Spleen (tissue), 11 donors: Measurements from ENCODE around the gene ANKRD35. TPM values are rescaled to one million over a fixed set of nuclear protein-coding genes. Genes with fewer than 3 reads are reported as not detected.
A peak's percentile ranks its signal among the peaks of the same experiment; 100 is the strongest.
"Not testable (repeated sequence)": the region's sequence is repeated elsewhere in the genome, so short reads cannot be mapped to it uniquely, and the experiment has no call there.

Experiments used
- DNase-seq: peaks from one replicate; pipeline ENCODE4 v3.0.0-alpha.2; 2020
- H3K27ac ChIP-seq, 8 donors: fragments of 200-600 bp; sonication (generic) in 7 of 8; 1 replicate in 4 of 8; 2 replicates in 4 of 8; pipeline versions ENCODE4 v1.5.0 to v1.8.0; 2016 to 2021; ENCODE audit warnings: inconsistent platforms in 4 of 8, mild to moderate bottlenecking in 4 of 8, moderate library complexity in 1 of 8
- H3K27me3 ChIP-seq, 7 donors: fragments of 200-600 bp; sonication (generic) in 6 of 7; replicated peaks in 1 of 7; 1 replicate in 4 of 7; 2 replicates in 3 of 7; pipeline versions ENCODE4 v1.5.0 to v1.8.0; 2016 to 2021; ENCODE audit warnings: inconsistent platforms in 3 of 7, mild to moderate bottlenecking in 1 of 7
- H3K36me3 ChIP-seq, 6 donors: fragments of 200-600 bp; sonication (generic) in 5 of 6; 1 replicate in 4 of 6; 2 replicates in 2 of 6; pipeline versions ENCODE4 v1.5.0 to v1.8.0; 2016 to 2021; ENCODE audit warnings: inconsistent platforms in 2 of 6
- H3K4me1 ChIP-seq, 6 donors: fragments of 200-600 bp; sonication (generic) in 5 of 6; 1 replicate in 3 of 6; 2 replicates in 3 of 6; pipeline versions ENCODE4 v1.5.0 to v1.8.0; 2016 to 2021; ENCODE audit warnings: inconsistent platforms in 3 of 6
- H3K4me3 ChIP-seq, 8 donors: fragments of 200-600 bp; sonication (generic) in 7 of 8; 1 replicate in 4 of 8; 2 replicates in 4 of 8; pipeline versions ENCODE4 v1.5.0 to v1.8.0; 2016 to 2021; ENCODE audit warnings: inconsistent platforms in 4 of 8, mild to moderate bottlenecking in 4 of 8, moderate library complexity in 2 of 8
- H3K9me3 ChIP-seq, 8 donors: fragments of 200-600 bp; sonication (generic) in 7 of 8; 1 replicate in 4 of 8; 2 replicates in 4 of 8; pipeline versions ENCODE4 v1.5.0 to v1.8.0; 2016 to 2021; ENCODE audit warnings: inconsistent platforms in 4 of 8
- POLR2A ChIP-seq, 3 donors: fragments of 450-650 bp; IDR thresholded peaks; one replicate each; pipeline ENCODE4 v1.5.1; 2017; ENCODE audit warnings: antibody characterized with exemption in 3 of 3, mild to moderate bottlenecking in 1 of 3
- POLR2AphosphoS5 ChIP-seq, 3 donors: sonication (generic); formaldehyde crosslinking; IDR thresholded peaks; one replicate each; pipeline ENCODE4 v1.5.1; 2017; ENCODE audit warnings: antibody characterized with exemption in 3 of 3
- WGBS, 5 donors: extraction: QIAGEN DNeasy Blood & Tissue Kit in 3 of 5; methylation state at CpG; one replicate each; pipeline versions ENCODE4 v1.1.5 to v1.1.7; 2013 to 2018; 5-methylcytosine and 5-hydroxymethylcytosine counted together
- intact Hi-C: fragments of 100-400 bp; cut with DNase I; formaldehyde crosslinking; loops from one replicate; pipeline ENCODE4 v1.15.0; 2023; ENCODE audit warnings: low total_unique reads
- polyA plus RNA-seq, 3 donors: library from polyadenylated mRNA; stranded (reverse); fragments of 200-250 nt; gene quantifications; one replicate each; pipeline ENCODE4 v1.2.1, GENCODE V29; 2013
- total RNA-seq, 7 donors: library from RNA; depleted of rRNA in 3 of 7; stranded (reverse); fragments of >200 nt in 3 of 7; fragmentation: NEBNext Ultra II Directional in 4 of 7; extraction: Animal tissue kit (Norgen Biotek cat#: 25700) in 4 of 7; gene quantifications; one replicate each; pipeline versions ENCODE4 v1.1.0 to v1.2.1, GENCODE V29; 2016 to 2021
- TF ChIP-seq, protein P1 (sequence below), 11 experiments: fragments of 200-600 bp in 7 of 11; fragments of 450-650 bp in 4 of 11; sonication (generic) in 4 of 11; IDR thresholded peaks in 8 of 11; conservative IDR thresholded peaks in 3 of 11; 1 replicate in 7 of 11; 2 replicates in 4 of 11; pipeline versions ENCODE4 v1.4.0 to v1.8.0; 2016 to 2021; ENCODE audit warnings: antibody characterized with exemption in 11 of 11, inconsistent platforms in 4 of 11, mild to moderate bottlenecking in 1 of 11
- donor health status: healthy with polysubstance abuse.
- donor health status: DM: no; HTN: no; CAD: no; lungs with moderate emphysema.
- donor health status: DM: no; HTN: no; CAD: no.
- donor health status: Bipolar disorder and iron deficiency.
- donor health status: healthy.
- donor health status: DM: no; HTN: no; CAD: no.
- donor health status: DM: yes; HTN: yes; CAD: no.

ANKRD35 gene
- total and polyA plus RNA-seq, 10 donors = 0.26 to 1.3 (median 0.49) TPM

DNA sequence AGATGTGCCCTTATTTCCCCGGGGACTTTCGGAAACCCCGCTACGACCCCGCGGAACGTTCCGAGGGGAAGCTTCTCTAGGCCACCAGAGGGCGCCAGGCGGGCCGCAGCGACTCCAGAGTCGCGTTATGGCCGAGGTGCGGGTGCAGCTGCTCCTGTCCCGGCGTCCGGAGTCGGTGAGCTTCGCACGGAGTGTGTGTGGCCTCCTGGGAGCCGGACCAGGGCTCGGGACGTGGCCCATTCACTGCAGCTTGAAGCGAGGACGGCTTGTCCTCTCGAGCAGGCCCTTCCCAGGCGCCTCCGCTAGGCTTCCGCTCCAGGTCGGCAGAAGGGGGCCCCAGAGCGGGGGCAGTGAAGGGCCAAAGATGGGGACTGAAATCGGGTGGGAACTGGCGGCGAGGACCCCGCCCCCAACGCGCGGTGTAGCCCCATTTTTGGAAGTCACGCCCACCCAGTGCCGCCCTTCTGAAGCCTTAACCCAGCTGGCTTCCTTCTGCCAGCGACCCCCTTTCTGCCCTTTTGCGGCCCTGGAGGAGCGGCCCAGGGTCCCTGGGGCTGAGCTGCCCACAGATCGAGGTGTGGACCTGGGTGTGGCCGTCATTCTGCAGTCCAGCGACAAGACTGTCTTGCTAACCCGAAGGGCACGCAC, 40.0 kb downstream of the ANKRD35 start, which contains the start of gene NUDT17:
TSS of gene NUDT17 (plus strand) at position 117 of the 648 bp plus-strand sequence. CDS start at position 128, 11 bp downstream.
- Histone ChIP-seq H3K4me3 (peak within 1 kb of the TSS; percentile 42 to 75 (median 54)), H3K9me3 (no peaks in the 10 kb centered on the region), H3K4me1 (peaks cover 10 to 27% (median 20%) of the 10 kb centered on the region in 6 donors), H3K27ac (peak within 1 kb of the TSS; percentile 73 to 90 (median 86)), H3K27me3 (no peaks in the 10 kb centered on the region), H3K36me3 (peaks cover 3 to 62% (median 45%) of the 10 kb centered on the region in 6 donors)
- peak; percentile 79 to 89 (median 82) for TF ChIP-seq POLR2AphosphoS5 (IDR thresholded peaks at IDR 0.05)
- TF ChIP-seq, protein P1, sequence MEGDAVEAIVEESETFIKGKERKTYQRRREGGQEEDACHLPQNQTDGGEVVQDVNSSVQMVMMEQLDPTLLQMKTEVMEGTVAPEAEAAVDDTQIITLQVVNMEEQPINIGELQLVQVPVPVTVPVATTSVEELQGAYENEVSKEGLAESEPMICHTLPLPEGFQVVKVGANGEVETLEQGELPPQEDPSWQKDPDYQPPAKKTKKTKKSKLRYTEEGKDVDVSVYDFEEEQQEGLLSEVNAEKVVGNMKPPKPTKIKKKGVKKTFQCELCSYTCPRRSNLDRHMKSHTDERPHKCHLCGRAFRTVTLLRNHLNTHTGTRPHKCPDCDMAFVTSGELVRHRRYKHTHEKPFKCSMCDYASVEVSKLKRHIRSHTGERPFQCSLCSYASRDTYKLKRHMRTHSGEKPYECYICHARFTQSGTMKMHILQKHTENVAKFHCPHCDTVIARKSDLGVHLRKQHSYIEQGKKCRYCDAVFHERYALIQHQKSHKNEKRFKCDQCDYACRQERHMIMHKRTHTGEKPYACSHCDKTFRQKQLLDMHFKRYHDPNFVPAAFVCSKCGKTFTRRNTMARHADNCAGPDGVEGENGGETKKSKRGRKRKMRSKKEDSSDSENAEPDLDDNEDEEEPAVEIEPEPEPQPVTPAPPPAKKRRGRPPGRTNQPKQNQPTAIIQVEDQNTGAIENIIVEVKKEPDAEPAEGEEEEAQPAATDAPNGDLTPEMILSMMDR (IDR thresholded peaks at IDR 0.05 in 8 of 11, conservative IDR thresholded peaks at IDR 0.05 in 3 of 11) = peak; percentile 73 to 93 (median 88)
- TF ChIP-seq POLR2A (IDR thresholded peaks at IDR 0.05) = no peak
- DNase-seq = peak; percentile 95
- 0 to 1% (median 1%) methylated on average over 34 to 50 of the region's 50 CpGs for WGBS, 5 donors
- intact Hi-C loops = loop anchor here (5.0 kb wide), 1 partner anchor 167 kb away; no protein-coding TSS in a partner anchor

DNA sequence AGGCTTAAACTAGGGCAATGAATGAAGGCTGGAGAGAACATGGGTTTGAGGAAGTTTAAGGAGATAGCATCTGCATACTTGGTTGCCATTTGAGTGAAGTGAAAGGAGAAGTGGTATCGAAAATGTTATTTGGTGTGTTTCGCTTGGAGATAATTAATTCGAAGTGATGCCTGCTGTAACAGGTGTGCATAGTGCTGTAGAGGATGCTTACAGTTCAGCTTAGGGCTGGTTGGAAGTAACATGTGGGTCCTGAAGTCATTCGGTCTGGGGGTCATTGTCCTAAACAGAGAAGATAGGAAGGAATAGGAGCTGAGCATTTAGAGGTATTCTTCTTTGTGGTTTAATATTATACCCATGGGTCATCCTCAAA, 40.5 kb downstream of the ANKRD35 start:
- TF ChIP-seq, protein P1 (IDR thresholded peaks at IDR 0.05 in 8 of 11, conservative IDR thresholded peaks at IDR 0.05 in 3 of 11) = no peak
- Histone ChIP-seq H3K4me3 (peak overlapping the region; percentile 42 to 75 (median 54)), H3K36me3 (peaks cover 3 to 62% (median 45%) of the 10 kb centered on the region in 6 donors), H3K4me1 (peaks cover 10 to 27% (median 20%) of the 10 kb centered on the region in 6 donors), H3K9me3 (no peaks in the 10 kb centered on the region), H3K27ac (peak overlapping the region; percentile 73 to 90 (median 86)), H3K27me3 (no peaks in the 10 kb centered on the region)
- 1 to 8% (median 4%) methylated on average over 4 of the region's 4 CpGs for WGBS, 5 donors
- intact Hi-C loops = loop anchor here (5.0 kb wide), 1 partner anchor 167 kb away; no protein-coding TSS in a partner anchor
- DNase-seq = no peak

DNA sequence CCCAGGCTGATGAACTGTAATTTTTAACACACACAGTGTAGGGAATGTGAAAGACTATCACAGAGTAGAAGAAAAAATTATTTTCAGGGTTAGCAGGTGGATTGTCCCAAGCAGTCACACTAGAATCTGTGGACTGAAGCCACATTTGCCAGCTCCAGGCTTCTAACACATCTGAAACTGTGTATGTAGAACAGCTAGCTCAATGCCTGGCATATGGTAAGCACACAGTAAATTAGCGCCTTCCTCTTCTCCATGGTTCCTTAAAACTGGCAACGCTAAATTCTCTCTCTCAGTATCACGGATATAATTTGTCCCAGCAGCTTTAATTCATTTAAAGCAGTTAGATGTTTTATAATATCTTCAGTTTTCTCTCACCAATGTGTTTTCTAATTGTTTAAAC, 42.6 kb downstream of the ANKRD35 start:
- 92 to 96% (median 93%) methylated on average over 3 of the region's 3 CpGs for WGBS, 5 donors
- no peaks in the 10 kb centered on the region for H3K27me3 ChIP-seq
- peaks cover 10 to 27% (median 20%) of the 10 kb centered on the region in 6 donors for H3K4me1 ChIP-seq
- peaks cover 3 to 62% (median 53%) of the 10 kb centered on the region in 6 donors for H3K36me3 ChIP-seq
- no peak overlapping the region for H3K27ac ChIP-seq
- no peaks in the 10 kb centered on the region for H3K9me3 ChIP-seq
- intact Hi-C loops = no loop called here
- TF ChIP-seq POLR2A (IDR thresholded peaks at IDR 0.05) (no peak), POLR2AphosphoS5 (IDR thresholded peaks at IDR 0.05) (no peak)
- TF ChIP-seq, protein P1 (IDR thresholded peaks at IDR 0.05 in 8 of 11, conservative IDR thresholded peaks at IDR 0.05 in 3 of 11) = no peak
- no peak for DNase-seq
- H3K4me3 ChIP-seq = no peak overlapping the region

DNA sequence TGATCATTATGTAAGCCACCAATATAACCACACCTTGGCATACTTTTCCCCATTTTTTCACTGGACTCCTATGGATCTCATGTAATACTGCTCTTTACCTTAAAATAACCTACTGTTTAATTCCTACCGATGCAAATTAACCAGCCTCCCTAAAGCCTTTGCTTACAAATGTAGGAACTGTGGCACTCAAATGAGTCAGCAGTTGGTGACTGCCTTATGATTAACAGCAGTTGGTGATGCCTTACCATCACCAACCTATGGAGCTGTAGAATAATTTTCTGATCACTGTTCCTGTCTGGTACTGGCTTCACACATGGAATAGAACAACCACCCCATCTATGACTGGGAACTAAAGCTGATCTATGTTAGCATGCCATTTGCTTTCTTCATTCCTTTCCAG, 48.0 kb downstream of the ANKRD35 start:
- WGBS, 5 donors = 97 to 100% (median 100%) methylated on average over 1 of the region's 1 CpG
- intact Hi-C loops = no loop called here

DNA sequence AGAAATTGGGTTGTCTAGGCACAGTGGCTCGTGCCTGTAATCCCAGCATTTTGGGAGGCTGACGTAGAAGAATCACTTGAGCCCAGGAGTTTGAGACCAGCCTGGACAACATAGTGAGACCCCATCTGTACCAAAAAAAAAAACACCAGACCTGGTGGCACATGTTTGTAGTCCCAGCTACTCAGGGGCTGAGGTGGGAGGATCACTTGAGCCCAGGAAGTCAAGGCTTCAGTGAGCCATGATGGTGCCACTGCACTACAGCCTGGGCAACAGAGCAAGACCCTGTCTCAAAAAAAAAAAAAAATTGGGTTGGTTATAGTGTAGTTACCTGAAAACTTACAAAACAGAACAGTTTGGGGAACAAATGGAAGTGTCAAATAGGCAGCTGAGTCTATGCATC, 54.9 kb downstream of the ANKRD35 start:
- 97 to 100% (median 100%) methylated on average over 2 of the region's 2 CpGs for WGBS, 5 donors

More for the DNA sequence above, 48.0 kb downstream of the ANKRD35 start:
- H3K36me3 ChIP-seq = peaks cover 18 to 100% (median 100%) of the 10 kb centered on the region in 6 donors
- H3K27ac ChIP-seq = no peak overlapping the region
- H3K4me3 ChIP-seq = no peak overlapping the region
- no peaks in the 10 kb centered on the region for H3K27me3 ChIP-seq
- DNase-seq = no peak
- H3K9me3 ChIP-seq = no peaks in the 10 kb centered on the region
- TF ChIP-seq POLR2AphosphoS5 (IDR thresholded peaks at IDR 0.05) = no peak
- TF ChIP-seq, protein P1 (IDR thresholded peaks at IDR 0.05 in 8 of 11, conservative IDR thresholded peaks at IDR 0.05 in 3 of 11) = no peak
- TF ChIP-seq POLR2A (IDR thresholded peaks at IDR 0.05) = no peak
- no peaks in the 10 kb centered on the region for H3K4me1 ChIP-seq

More for the DNA sequence above, 54.9 kb downstream of the ANKRD35 start:
- H3K9me3 ChIP-seq, H3K27ac ChIP-seq, H3K27me3 ChIP-seq, intact Hi-C loops, DNase-seq, H3K4me3 ChIP-seq: not testable (repeated sequence)
- H3K36me3 ChIP-seq = peaks cover 16 to 100% (median 97%) of the 10 kb centered on the region in 6 donors
- H3K4me1 ChIP-seq = peaks cover 0 to 23% (median 6%) of the 10 kb centered on the region in 6 donors
